Calu3 (cell line): ENCODE results near the gene PZP. TPM values are rescaled to one million over a fixed set of nuclear protein-coding genes. Genes with fewer than 3 reads are reported as not detected.
"Not testable (repeated sequence)": the region's sequence is repeated elsewhere in the genome, so short reads cannot be mapped to it uniquely, and the experiment has no call there.

Source experiments
- BruUV-seq: library from RNA; stranded (reverse); fragments of 400-500 nt; replicated peaks from 2 replicates; lab custom pipeline; 2021; lab: Mats Ljungman, UMichigan
- CTCF ChIA-PET: fragments of 300-600 bp; sonication (Branson Sonifier 250); formaldehyde crosslinking; loops from one replicate; lab custom pipeline; 2022; ENCODE audit warnings: antibody characterized with exemption; lab: Charles Lee
- DNase-seq: peaks from one replicate; pipeline ENCODE4 v3.0.0; 2022
- H3K27ac Mint-ChIP-seq: one replicate; pipeline ENCODE4 v1.8.0; 2022; ENCODE audit warnings: mixed read lengths; ENCODE audit not compliant: unreplicated experiment
- H3K27me3 Mint-ChIP-seq: one replicate; pipeline ENCODE4 v1.8.0; 2022; ENCODE audit warnings: mixed read lengths; ENCODE audit not compliant: unreplicated experiment
- H3K36me3 Mint-ChIP-seq: one replicate; pipeline ENCODE4 v1.8.0; 2022; ENCODE audit warnings: mild to moderate bottlenecking, moderate library complexity, mixed read lengths; ENCODE audit not compliant: insufficient read depth, unreplicated experiment
- H3K4me1 Mint-ChIP-seq: one replicate; pipeline ENCODE4 v1.8.0; 2022; ENCODE audit warnings: mild to moderate bottlenecking, low read depth, mixed read lengths; ENCODE audit not compliant: unreplicated experiment
- H3K4me3 Mint-ChIP-seq: one replicate; pipeline ENCODE4 v1.8.0; 2022; ENCODE audit warnings: mild to moderate bottlenecking, low read depth, moderate library complexity, mixed read lengths; ENCODE audit not compliant: unreplicated experiment
- H3K9me3 Mint-ChIP-seq: one replicate; pipeline ENCODE4 v1.8.0; 2022; ENCODE audit warnings: low read depth, mixed read lengths; ENCODE audit not compliant: unreplicated experiment
- intact Hi-C: fragments of 100-400 bp; cut with micrococcal nuclease; formaldehyde crosslinking; loops from one replicate; pipeline ENCODE4 v1.10.0; 2022; ENCODE audit not compliant: unreplicated experiment
- total RNA-seq: library from RNA; stranded (reverse); gene quantifications from 2 replicates; pipeline ENCODE4 v1.2.3, GENCODE V29; 2022
- TF ChIP-seq, protein P1 (sequence below): fragments of 200-600 bp; IDR thresholded peaks from one replicate; pipeline ENCODE4 v1.8.0; 2022; ENCODE audit warnings: antibody characterized with exemption; ENCODE audit not compliant: unreplicated experiment

The PZP gene
- total RNA-seq, 1 experiment from 2014 or later = not detected

DNA sequence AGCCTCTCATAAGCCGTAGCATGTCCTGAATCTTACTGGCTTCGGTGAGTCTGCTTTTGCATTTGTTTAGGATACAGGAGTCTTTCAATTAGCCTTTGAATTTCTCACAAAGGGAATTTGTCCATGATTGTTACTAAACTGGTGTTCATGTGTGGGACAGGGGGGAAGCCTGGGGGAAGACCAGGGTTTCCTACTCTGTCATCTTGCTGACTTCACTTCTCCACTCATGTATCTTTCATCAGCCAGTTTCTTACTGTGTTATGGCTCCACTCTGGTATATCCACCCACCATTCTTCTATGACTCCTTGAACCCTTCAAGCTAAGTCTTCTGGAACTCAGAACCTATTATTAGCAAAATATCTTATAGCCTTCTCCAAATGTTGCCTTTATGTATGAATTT is 60.7 kb downstream of the PZP start:
- no peak for DNase-seq
- Mint-ChIP-seq H3K27me3 (no peaks in the 10 kb centered on the region), H3K4me1 (peaks cover 10% of the 10 kb centered on the region), H3K9me3 (peaks cover 16% of the 10 kb centered on the region), H3K27ac (no peak overlapping the region), H3K36me3 (peaks cover 10% of the 10 kb centered on the region), H3K4me3 (no peak overlapping the region)
- CTCF ChIA-PET = no interaction called here
- intact Hi-C loops = no loop called here
- TF ChIP-seq, protein P1, sequence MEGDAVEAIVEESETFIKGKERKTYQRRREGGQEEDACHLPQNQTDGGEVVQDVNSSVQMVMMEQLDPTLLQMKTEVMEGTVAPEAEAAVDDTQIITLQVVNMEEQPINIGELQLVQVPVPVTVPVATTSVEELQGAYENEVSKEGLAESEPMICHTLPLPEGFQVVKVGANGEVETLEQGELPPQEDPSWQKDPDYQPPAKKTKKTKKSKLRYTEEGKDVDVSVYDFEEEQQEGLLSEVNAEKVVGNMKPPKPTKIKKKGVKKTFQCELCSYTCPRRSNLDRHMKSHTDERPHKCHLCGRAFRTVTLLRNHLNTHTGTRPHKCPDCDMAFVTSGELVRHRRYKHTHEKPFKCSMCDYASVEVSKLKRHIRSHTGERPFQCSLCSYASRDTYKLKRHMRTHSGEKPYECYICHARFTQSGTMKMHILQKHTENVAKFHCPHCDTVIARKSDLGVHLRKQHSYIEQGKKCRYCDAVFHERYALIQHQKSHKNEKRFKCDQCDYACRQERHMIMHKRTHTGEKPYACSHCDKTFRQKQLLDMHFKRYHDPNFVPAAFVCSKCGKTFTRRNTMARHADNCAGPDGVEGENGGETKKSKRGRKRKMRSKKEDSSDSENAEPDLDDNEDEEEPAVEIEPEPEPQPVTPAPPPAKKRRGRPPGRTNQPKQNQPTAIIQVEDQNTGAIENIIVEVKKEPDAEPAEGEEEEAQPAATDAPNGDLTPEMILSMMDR = no peak
- no TSS peak for BruUV-seq

DNA sequence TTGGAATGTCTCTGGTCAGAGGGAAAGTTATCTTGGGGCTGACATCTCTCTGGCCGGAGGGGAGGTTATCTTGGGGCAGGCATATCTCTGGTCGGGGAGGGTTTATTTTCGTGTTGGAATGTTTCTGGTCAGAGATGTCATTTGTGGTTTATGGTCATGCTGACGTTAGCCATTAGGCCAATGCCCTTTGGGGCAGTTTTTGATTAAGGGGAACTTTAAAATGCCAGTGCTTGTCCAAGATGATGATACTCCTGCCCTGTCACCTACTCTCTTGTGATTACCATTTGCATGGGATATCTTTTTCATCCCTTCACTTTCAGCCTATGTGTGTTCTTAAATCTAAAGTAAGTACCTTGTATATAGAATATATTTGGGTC is 63.5 kb downstream of the PZP start:
- Mint-ChIP-seq H3K4me3 (no peak overlapping the region), H3K9me3 (peaks cover 16% of the 10 kb centered on the region), H3K27me3 (no peaks in the 10 kb centered on the region), H3K4me1 (peaks cover 10% of the 10 kb centered on the region), H3K36me3 (peaks cover 10% of the 10 kb centered on the region), H3K27ac (no peak overlapping the region)
- no TSS peak for BruUV-seq
- TF ChIP-seq, protein P1 = no peak
- CTCF ChIA-PET = interaction anchor here (0.5 kb wide), 1 partner anchor 1421 kb away, joined by 3 read pairs; no protein-coding TSS in a partner anchor
- intact Hi-C loops = no loop called here
- DNase-seq = no peak

DNA sequence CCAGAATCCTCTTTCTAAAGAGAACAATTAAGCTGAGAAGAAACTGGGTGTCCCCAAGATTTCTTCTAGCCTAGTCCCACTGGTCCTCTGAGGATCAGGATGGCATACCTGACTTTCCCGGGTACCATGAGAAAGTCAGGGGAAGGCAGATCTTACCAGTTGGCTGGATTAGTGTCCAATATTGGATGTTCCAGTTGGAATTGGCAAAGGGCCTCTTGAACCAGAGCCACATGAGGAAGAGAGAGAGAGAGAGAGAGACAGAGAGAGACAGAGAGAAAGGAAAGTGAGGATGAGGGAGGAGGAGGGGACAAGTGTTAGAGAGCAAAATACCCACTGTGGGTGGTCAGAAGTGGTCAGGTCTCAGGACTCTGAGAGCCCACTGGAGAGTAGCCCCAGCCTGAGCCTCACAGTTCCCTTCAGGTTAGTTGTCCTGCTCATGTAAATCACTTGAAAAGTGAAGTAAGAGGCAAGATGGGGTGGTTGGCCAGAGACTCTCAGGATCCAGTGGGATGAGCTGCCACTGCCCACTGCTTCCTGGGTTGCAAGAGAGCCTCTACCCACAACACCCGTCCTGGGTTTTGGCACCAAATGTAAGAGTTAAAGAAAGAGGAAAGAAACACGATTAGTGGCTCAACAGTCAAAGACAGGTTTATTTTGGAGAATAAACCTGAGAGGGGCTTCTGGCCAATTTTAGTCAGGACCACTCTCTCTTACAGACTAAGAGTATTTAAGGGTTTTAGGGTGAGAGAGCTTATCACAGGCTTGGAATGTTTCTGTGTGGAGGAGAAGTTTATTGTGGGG is 64.1 kb downstream of the PZP start:
- intact Hi-C loops = no loop called here
- no TSS peak for BruUV-seq
- H3K9me3 Mint-ChIP-seq = peaks cover 17% of the 10 kb centered on the region
- no peak overlapping the region for H3K4me3 Mint-ChIP-seq
- peaks cover 10% of the 10 kb centered on the region for H3K36me3 Mint-ChIP-seq
- CTCF ChIA-PET = no interaction called here
- no peak for DNase-seq
- no peak overlapping the region for H3K27ac Mint-ChIP-seq
- no peaks in the 10 kb centered on the region for H3K27me3 Mint-ChIP-seq
- H3K4me1 Mint-ChIP-seq = peaks cover 10% of the 10 kb centered on the region
- TF ChIP-seq, protein P1 = no peak

DNA sequence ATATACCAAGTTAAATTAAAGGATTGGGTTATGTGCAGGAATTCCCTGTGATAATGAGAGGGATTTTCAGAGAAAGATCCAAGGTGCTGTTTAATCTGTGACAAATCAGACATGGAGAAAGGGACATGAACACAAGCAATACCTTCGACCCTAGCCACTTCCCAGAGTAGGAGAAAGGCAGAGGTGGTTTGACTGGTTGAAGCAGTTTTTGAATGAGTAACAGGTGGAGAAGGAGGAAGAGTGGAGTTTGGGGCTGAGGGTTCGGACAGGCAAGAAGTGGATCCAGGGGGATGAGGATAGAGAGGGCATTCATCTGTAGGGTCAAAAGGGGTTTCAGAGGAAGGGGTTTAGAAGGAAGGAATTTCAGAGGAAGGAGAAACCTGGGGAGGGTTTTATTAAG is 65.1 kb downstream of the PZP start:
- CTCF ChIA-PET = no interaction called here
- TF ChIP-seq, protein P1 = no peak
- intact Hi-C loops = no loop called here
- peak; percentile 56 for DNase-seq
- Mint-ChIP-seq H3K4me3 (peak overlapping the region; percentile 6), H3K27me3 (no peaks in the 10 kb centered on the region), H3K27ac (peak overlapping the region; percentile 57), H3K36me3 (peaks cover 10% of the 10 kb centered on the region), H3K9me3 (peaks cover 18% of the 10 kb centered on the region), H3K4me1 (peaks cover 10% of the 10 kb centered on the region)
- BruUV-seq = no TSS peak

DNA sequence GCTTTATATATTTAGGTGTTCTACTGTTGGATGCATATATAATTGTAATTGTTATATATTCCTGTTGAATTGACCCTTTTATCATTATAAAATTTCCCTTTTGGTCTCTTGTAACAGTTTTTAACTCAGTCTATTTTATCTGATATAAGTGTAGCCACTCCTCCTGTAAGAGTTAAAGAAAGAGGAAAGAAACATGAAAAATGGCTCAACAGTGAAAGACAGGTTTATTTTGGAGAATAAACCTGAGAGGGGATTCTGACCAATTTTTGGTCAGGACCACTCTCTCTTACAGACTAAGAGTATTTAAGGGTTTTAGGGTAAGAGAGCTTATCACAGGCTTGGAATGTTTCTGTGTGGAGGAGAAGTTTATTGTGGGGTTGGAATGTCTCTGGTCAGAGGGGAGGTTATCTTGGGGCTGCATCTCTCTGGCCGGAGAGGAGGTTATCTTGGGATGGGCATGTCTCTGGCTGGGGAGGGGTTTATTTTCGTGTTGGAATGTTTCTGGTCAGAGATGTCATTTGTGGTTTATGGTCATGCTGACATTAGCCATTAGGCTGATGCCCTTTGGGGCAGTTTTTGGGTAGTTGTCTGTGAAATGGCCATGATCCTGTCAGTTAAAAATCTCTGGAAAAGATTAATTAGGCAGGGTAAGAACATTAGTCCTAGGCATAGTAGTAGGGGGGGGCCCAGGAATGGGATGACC is 68.5 kb downstream of the PZP start:
- CTCF ChIA-PET, H3K4me3 Mint-ChIP-seq: not testable (repeated sequence)

More for the DNA sequence above, 68.5 kb downstream of the PZP start:
- BruUV-seq, H3K4me1 Mint-ChIP-seq, DNase-seq, intact Hi-C loops, H3K27me3 Mint-ChIP-seq, H3K27ac Mint-ChIP-seq: not testable (repeated sequence)
- Mint-ChIP-seq H3K9me3 (peaks cover 10% of the 10 kb centered on the region), H3K36me3 (peaks cover 10% of the 10 kb centered on the region)
